HG02852 (cell line): Measurements from ENCODE around the gene RBMY1B.
"Not testable (repeated sequence)": the region's sequence is repeated elsewhere in the genome, so short reads cannot be mapped to it uniquely, and the experiment has no call there.

Experiments used
- ATAC-seq: cut with Tn5 transposase; IDR thresholded peaks from one replicate; pipeline ENCODE4 v1.9.1; 2021; ENCODE audit warnings: mild to moderate bottlenecking, moderate library complexity; ENCODE audit not compliant: unreplicated experiment

The RBMY1B gene

GRCh38 chrY:21511038-21511437, at the start of gene RBMY1B:
TSS of gene RBMY1B (plus strand) at chrY:21511338. CDS start at chrY:21513351, 2,013 bp downstream.
- ATAC-seq: not testable (repeated sequence)

GRCh38 chrY:21462915-21463314, 48.2 kb upstream of the RBMY1B start:
- not testable (repeated sequence) for ATAC-seq

- ATAC-seq: no peak
These were observed 28.2 kb upstream of the RBMY1B start for GRCh38 chrY:21482967-21483366.

- not testable (repeated sequence) for ATAC-seq
These were observed 23.4 kb downstream of the RBMY1B start, which contains the start of gene RBMY1A1 for GRCh38 chrY:21534579-21534978. TSS of gene RBMY1A1 (plus strand) at chrY:21534879. CDS start at chrY:21536892, 2,013 bp downstream.

- ATAC-seq: not testable (repeated sequence)
These were observed 48.3 kb downstream of the RBMY1B start for GRCh38 chrY:21559316-21559984.
